SK-N-SH treated with all-trans-retinoic acid at 6 μM for 48 hours (cell line): ENCODE results near the gene UNG.

ENCODE experiments used
- TF ChIP-seq, protein P1 (sequence below): fragments of 250-450 bp; sonication (Bioruptor Pico); IDR thresholded peaks from 2 replicates; pipeline ENCODE4 v1.5.0; 2020; ENCODE audit warnings: mild to moderate bottlenecking, moderate library complexity
- TF ChIP-seq, protein P2 (sequence below): fragments of 250-450 bp; sonication (Bioruptor Pico); IDR thresholded peaks from 2 replicates; pipeline ENCODE4 v1.8.0; 2020; ENCODE audit warnings: mild to moderate bottlenecking, moderate library complexity, borderline replicate concordance

DNA sequence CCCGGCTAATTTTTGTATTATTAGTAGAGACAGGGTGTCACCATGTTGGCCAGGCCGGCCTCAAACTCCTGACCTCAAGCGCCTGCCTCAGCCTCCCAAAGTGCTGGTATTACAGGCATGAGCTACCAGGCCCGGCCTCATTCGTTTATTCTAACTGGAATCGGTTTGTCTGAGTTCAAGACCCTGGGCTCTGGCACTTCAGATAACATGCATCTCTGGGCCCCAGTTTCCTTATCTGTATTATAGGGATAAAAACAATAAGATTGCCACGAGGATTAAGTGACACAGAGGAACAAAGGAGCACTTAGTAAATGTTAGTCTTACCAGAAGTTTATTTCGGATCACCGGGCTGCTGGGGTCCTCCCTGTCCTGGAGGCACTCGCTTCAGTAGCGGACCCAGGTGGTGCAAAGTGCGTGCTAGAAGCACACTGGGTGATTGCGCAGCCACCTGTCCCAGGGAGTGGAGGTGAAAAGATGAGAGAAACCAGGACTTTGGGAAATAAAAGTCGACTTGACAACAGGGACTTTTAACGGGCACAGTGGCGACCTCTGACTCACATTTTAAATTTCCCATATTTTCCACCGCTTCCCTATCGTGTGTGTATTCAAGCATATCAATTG is 56.5 kb downstream of the UNG start:
- TF ChIP-seq, protein P1, sequence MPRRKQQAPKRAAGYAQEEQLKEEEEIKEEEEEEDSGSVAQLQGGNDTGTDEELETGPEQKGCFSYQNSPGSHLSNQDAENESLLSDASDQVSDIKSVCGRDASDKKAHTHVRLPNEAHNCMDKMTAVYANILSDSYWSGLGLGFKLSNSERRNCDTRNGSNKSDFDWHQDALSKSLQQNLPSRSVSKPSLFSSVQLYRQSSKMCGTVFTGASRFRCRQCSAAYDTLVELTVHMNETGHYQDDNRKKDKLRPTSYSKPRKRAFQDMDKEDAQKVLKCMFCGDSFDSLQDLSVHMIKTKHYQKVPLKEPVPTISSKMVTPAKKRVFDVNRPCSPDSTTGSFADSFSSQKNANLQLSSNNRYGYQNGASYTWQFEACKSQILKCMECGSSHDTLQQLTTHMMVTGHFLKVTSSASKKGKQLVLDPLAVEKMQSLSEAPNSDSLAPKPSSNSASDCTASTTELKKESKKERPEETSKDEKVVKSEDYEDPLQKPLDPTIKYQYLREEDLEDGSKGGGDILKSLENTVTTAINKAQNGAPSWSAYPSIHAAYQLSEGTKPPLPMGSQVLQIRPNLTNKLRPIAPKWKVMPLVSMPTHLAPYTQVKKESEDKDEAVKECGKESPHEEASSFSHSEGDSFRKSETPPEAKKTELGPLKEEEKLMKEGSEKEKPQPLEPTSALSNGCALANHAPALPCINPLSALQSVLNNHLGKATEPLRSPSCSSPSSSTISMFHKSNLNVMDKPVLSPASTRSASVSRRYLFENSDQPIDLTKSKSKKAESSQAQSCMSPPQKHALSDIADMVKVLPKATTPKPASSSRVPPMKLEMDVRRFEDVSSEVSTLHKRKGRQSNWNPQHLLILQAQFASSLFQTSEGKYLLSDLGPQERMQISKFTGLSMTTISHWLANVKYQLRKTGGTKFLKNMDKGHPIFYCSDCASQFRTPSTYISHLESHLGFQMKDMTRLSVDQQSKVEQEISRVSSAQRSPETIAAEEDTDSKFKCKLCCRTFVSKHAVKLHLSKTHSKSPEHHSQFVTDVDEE (CRISPR knock-in tag), result no peak
- TF ChIP-seq, protein P2, sequence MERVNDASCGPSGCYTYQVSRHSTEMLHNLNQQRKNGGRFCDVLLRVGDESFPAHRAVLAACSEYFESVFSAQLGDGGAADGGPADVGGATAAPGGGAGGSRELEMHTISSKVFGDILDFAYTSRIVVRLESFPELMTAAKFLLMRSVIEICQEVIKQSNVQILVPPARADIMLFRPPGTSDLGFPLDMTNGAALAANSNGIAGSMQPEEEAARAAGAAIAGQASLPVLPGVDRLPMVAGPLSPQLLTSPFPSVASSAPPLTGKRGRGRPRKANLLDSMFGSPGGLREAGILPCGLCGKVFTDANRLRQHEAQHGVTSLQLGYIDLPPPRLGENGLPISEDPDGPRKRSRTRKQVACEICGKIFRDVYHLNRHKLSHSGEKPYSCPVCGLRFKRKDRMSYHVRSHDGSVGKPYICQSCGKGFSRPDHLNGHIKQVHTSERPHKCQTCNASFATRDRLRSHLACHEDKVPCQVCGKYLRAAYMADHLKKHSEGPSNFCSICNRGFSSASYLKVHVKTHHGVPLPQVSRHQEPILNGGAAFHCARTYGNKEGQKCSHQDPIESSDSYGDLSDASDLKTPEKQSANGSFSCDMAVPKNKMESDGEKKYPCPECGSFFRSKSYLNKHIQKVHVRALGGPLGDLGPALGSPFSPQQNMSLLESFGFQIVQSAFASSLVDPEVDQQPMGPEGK (CRISPR knock-in tag), result no peak
